SU-DHL-6 (cell line): ENCODE results near the gene LAMC3.

Source experiments
- H2AFZ ChIP-seq: fragments of 200-600 bp; sonication (generic); 2 replicates; pipeline ENCODE4 v1.6.1; 2014; ENCODE audit warnings: low read depth, mild to moderate bottlenecking, moderate library complexity, mixed read lengths, antibody characterized with exemption, low read length; ENCODE audit not compliant: severe bottlenecking
- H3F3A ChIP-seq: fragments of 200-600 bp; shearing (Covaris generic); 2 replicates; pipeline ENCODE4 v1.6.0; 2016; ENCODE audit warnings: antibody characterized with exemption, mild to moderate bottlenecking; ENCODE audit not compliant: insufficient read depth
- H3K27ac ChIP-seq: fragments of 200-600 bp; sonication (generic); 2 replicates; pipeline ENCODE4 v1.5.1; 2016; ENCODE audit warnings: low read depth, mild to moderate bottlenecking, low read length, moderate library complexity, mixed read lengths
- H3K27me3 ChIP-seq: fragments of 200-600 bp; sonication (generic), shearing (Covaris generic); 2 replicates; pipeline ENCODE4 v1.6.0; 2014; ENCODE audit warnings: mild to moderate bottlenecking, low read length
- H3K36me3 ChIP-seq: fragments of 200-600 bp; sonication (generic); 2 replicates; pipeline ENCODE4 v1.6.1; 2014; ENCODE audit warnings: mild to moderate bottlenecking, low read length, mixed read lengths
- H3K4me2 ChIP-seq: fragments of 300-600, 200-600 bp; shearing (Covaris generic), sonication (generic); 2 replicates; pipeline ENCODE4 v1.6.0; 2014; ENCODE audit warnings: low read length, low read depth, mild to moderate bottlenecking; ENCODE audit not compliant: poor library complexity, severe bottlenecking
- H3K4me3 ChIP-seq: fragments of 200-600 bp; sonication (generic); 2 replicates; pipeline ENCODE4 v1.5.1; 2014; ENCODE audit warnings: antibody characterized with exemption, low read length, mild to moderate bottlenecking, mixed read lengths; ENCODE audit not compliant: insufficient read depth, poor library complexity, severe bottlenecking
- H3K79me2 ChIP-seq: fragments of 200-600 bp; sonication (generic); 2 replicates; pipeline ENCODE4 v1.6.1; 2014; ENCODE audit warnings: mild to moderate bottlenecking, low read length, moderate library complexity; ENCODE audit not compliant: insufficient read depth
- H3K9ac ChIP-seq: fragments of 200-600 bp; sonication (generic); 2 replicates; pipeline ENCODE4 v1.7.0; 2014; ENCODE audit warnings: mild to moderate bottlenecking, low read length
- H3K9me2 ChIP-seq: fragments of 200-600 bp; sonication (generic); replicated peaks from 2 replicates; pipeline ENCODE4 v1.6.1; 2014; ENCODE audit warnings: low read length; ENCODE audit not compliant: insufficient read depth
- H3K9me3 ChIP-seq: fragments of 200-600 bp; sonication (generic); 2 replicates; pipeline ENCODE4 v1.6.1; 2014; ENCODE audit warnings: low read length, mixed read lengths; ENCODE audit not compliant: insufficient read depth
- H4K20me1 ChIP-seq: fragments of 200-600 bp; sonication (generic); 2 replicates; pipeline ENCODE4 v1.6.1; 2014; ENCODE audit warnings: low read depth, mild to moderate bottlenecking, antibody characterized with exemption, low read length, moderate library complexity, mixed read lengths
- EZH2phosphoT487 ChIP-seq: fragments of 200-600 bp; sonication (generic), shearing (Covaris generic); conservative IDR thresholded peaks from 2 replicates; pipeline ENCODE4 v1.6.1; 2018; ENCODE audit warnings: mild to moderate bottlenecking, antibody characterized with exemption, low read length, moderate library complexity, mixed read lengths
- TF ChIP-seq, protein P1 (sequence below): fragments of 200-600 bp; sonication (generic); IDR thresholded peaks from one replicate; pipeline ENCODE4 v1.5.1; 2017; ENCODE audit warnings: antibody characterized with exemption, mild to moderate bottlenecking, low read length, moderate library complexity; ENCODE audit not compliant: insufficient read depth, poor library complexity, severe bottlenecking

Gene LAMC3

GRCh38 chr9:131084661-131085369 lies 75.8 kb downstream of the LAMC3 start:
- H3K27me3 ChIP-seq: no peaks in the 10 kb centered on the region
- H2AFZ ChIP-seq: no peak overlapping the region
- H3K27ac ChIP-seq: no peak overlapping the region
- no peaks in the 10 kb centered on the region for H3F3A ChIP-seq
- H3K9ac ChIP-seq: no peak overlapping the region
- no peaks in the 10 kb centered on the region for H3K9me3 ChIP-seq
- TF ChIP-seq, protein P1, sequence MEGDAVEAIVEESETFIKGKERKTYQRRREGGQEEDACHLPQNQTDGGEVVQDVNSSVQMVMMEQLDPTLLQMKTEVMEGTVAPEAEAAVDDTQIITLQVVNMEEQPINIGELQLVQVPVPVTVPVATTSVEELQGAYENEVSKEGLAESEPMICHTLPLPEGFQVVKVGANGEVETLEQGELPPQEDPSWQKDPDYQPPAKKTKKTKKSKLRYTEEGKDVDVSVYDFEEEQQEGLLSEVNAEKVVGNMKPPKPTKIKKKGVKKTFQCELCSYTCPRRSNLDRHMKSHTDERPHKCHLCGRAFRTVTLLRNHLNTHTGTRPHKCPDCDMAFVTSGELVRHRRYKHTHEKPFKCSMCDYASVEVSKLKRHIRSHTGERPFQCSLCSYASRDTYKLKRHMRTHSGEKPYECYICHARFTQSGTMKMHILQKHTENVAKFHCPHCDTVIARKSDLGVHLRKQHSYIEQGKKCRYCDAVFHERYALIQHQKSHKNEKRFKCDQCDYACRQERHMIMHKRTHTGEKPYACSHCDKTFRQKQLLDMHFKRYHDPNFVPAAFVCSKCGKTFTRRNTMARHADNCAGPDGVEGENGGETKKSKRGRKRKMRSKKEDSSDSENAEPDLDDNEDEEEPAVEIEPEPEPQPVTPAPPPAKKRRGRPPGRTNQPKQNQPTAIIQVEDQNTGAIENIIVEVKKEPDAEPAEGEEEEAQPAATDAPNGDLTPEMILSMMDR: no peak
- no peak for TF ChIP-seq EZH2phosphoT487
- H3K36me3 ChIP-seq: no peaks in the 10 kb centered on the region
- no peaks in the 10 kb centered on the region for H3K9me2 ChIP-seq
- no peak overlapping the region for H3K4me2 ChIP-seq
- no peaks in the 10 kb centered on the region for H4K20me1 ChIP-seq
- H3K4me3 ChIP-seq: no peak overlapping the region
- no peaks in the 10 kb centered on the region for H3K79me2 ChIP-seq

DNA sequence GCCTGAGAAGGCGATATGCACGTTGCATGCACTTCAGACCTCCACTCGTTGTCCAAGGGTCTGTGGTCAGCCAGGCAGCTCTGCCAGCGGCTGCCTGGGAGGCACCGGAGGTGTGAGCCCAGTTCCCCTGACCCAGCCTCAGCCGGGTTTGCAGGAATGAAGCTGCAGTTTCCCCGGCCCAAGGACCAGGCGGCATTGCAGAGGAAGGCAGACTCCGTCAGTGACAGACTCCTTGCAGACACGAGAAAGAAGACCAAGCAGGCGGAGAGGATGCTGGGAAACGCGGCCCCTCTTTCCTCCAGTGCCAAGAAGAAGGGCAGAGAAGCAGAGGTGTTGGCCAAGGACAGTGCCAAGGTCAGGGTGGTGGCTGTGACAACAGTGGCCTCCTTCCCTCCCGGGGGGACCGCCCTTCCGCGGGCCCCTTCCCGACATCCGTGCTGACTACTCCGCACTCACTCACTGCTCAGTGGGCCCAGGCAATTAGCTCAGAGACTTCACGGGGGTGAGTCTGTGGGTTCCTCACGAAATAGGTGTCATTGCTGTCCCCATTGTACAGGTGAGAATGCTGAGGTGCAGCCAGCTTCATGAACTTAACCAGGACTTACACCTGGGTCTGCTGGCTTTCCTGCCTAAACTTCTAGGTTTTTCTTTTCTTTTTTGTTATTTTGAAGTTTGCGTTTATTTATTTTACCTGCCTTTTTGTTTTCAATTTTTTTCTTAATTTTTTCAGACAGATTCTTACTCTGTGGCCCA lies 76.6 kb downstream of the LAMC3 start:
- no peaks in the 10 kb centered on the region for H3K9me2 ChIP-seq
- no peaks in the 10 kb centered on the region for H3K36me3 ChIP-seq
- no peaks in the 10 kb centered on the region for H3K9me3 ChIP-seq
- H3K4me3 ChIP-seq: no peak overlapping the region
- no peak overlapping the region for H3K4me2 ChIP-seq
- H3K79me2 ChIP-seq: no peaks in the 10 kb centered on the region
- no peak overlapping the region for H3K9ac ChIP-seq
- no peaks in the 10 kb centered on the region for H3F3A ChIP-seq
- TF ChIP-seq EZH2phosphoT487: no peak
- TF ChIP-seq, protein P1: no peak
- H3K27me3 ChIP-seq: no peaks in the 10 kb centered on the region
- H2AFZ ChIP-seq: no peak overlapping the region
- no peaks in the 10 kb centered on the region for H4K20me1 ChIP-seq
- no peak overlapping the region for H3K27ac ChIP-seq

GRCh38 chr9:131087354-131087893 lies 78.5 kb downstream of the LAMC3 start:
- H3K27me3 ChIP-seq: no peaks in the 10 kb centered on the region
- no peak overlapping the region for H3K9ac ChIP-seq
- no peaks in the 10 kb centered on the region for H3F3A ChIP-seq
- no peak overlapping the region for H3K4me3 ChIP-seq
- no peaks in the 10 kb centered on the region for H3K9me2 ChIP-seq
- no peaks in the 10 kb centered on the region for H4K20me1 ChIP-seq
- H2AFZ ChIP-seq: no peak overlapping the region
- no peak overlapping the region for H3K4me2 ChIP-seq
- no peak for TF ChIP-seq EZH2phosphoT487
- TF ChIP-seq, protein P1: no peak
- H3K36me3 ChIP-seq: no peaks in the 10 kb centered on the region
- H3K9me3 ChIP-seq: no peaks in the 10 kb centered on the region
- H3K27ac ChIP-seq: no peak overlapping the region
- no peaks in the 10 kb centered on the region for H3K79me2 ChIP-seq
